ENCODE data around the gene CENPT.

CENPT gene, protein sequence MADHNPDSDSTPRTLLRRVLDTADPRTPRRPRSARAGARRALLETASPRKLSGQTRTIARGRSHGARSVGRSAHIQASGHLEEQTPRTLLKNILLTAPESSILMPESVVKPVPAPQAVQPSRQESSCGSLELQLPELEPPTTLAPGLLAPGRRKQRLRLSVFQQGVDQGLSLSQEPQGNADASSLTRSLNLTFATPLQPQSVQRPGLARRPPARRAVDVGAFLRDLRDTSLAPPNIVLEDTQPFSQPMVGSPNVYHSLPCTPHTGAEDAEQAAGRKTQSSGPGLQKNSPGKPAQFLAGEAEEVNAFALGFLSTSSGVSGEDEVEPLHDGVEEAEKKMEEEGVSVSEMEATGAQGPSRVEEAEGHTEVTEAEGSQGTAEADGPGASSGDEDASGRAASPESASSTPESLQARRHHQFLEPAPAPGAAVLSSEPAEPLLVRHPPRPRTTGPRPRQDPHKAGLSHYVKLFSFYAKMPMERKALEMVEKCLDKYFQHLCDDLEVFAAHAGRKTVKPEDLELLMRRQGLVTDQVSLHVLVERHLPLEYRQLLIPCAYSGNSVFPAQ
- 97.2 reads per million, percentile 82 among the genes with 10 or more reads in this experiment for total RNA-seq

DNA sequence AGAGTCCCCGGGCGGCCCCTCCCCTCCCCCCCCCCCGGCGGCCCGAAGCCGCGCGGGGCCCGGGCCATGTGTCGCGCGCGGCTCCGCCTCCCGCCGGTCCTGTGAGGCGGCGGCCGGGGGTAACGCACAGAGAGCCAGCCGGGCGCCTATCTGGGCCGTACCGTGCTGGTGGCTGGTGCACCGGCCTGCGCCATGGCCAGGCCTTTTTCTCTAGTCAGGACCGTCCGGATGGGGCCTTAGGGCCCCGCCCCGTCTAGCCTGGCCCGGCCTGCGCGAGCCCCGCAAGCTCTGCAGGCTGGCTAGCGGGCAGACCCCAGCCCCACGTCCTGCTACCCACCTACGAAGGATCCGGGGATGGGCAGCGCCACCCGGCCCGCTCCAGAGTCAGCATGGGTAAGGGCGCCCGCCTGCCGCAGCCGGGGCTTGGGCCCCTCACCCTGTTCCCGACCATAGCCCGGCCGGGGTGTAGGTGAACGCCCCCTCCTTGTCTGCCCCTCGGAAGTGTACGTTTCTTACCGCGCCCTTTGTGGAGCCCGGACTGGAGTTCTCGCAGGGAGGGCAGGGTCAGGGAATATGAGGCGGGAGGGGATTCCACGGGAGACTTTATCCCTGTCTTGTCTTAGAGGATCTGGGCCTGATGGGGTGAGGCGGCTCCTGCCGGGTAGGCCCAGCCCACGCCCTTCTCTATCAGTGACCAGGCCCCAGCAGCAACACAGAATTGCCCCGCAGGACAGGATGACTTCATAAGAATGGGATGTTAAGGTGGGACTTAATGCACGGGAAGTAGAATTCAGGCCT is at the start of gene CENPT:
TSS of gene CENPT (minus strand) at position 630 of the 798 bp plus-strand sequence. CDS start 13,834 bp downstream, outside the sequence.
- no peak for DNase-seq

DNA sequence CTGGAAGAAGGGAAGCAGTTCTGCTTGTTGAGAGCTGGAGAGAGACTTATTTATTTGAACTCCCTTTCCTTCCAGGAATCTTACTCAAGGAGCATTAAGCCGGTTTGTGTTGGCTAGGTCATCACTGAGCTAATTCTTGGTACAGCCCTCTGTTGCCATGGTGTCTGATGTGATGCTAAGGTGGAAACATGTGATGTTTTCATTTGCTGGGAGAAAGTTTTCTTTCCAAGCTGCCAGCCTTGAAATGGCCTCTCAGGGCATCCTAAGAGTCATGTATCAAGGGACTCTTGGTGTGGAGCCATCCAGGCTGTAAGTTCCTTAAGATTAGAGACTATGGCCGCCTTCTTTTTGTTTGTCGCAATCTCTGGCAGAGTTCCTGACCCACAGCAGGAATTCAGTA is 49.7 kb upstream of the CENPT start:
- DNase-seq = no peak

DNA sequence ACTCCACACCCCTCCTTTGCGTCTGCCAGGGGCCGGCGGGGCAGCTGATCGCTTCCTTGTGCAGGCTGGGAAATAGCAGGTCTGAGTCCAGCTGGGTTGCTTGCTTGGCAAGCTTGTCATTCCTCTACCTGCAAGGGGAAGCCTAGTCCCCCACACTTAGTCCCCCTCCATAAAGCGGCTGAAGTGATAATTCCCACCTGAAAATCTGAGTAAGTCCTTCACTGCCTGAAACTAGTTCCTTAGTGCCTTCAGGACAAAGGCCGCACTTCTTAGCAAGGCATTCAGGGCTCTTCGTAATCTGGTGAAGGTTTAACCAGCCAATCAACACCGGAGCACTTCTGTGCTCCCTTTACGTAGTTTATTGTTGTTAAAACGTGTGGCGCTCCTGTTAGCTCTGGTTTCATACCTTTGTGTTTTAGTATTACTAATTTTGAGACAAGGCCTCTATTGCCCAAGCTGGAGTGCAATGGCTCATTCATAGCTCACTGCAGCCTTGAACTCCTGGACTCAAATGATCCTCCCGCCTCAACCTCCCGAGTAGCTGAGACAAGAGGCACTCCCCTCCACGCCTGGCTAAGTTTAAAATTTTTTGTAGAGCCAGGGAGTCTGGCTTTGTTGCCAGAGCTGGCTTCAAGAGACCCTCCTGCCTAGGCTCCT is 46.4 kb upstream of the CENPT start:
- no peak for DNase-seq

DNA sequence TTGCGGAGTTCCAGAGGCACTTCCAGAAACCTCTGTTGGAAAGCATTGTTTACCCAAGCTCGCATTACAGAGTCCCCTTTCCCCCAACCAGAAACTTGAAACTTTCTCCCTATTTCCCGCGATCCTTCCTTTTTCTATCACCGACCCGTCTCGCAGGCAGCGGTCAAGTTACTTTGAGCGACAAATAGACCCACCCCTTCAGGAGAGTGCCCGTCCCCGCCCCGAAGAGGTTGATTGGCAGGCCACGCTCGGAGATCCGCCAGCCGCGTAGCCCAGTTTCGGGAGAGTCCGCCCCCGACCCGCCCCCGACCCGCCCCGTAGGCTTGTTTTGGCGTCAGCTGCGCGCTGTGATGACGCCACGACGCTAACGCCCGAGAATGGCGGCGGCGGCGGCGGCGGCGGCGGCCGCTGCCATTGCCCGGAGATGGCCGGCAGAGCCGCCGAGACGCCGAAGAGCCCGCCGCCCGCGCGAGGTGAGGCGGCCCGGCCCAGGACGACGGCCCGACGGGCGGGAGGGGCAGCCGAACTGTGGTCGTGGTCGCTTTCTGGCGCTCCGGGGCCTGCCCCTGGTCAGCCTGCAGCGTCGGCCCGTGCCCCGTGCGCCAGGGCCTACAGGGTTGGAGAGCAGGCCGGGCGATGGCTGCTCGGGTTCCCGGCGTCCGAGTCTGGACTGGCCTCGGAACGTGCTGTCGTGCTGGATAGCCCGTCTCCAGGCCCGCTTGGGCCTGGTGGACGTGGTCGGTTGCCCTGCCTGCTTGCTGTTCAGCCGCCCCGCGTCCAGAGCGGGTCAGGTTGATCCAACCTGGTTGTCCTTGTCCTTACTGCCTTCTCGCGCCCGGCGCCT is 45.6 kb upstream of the CENPT start, which contains the start of gene PSKH1:
TSS of gene PSKH1 (plus strand) at position 356 of the 844 bp plus-strand sequence. CDS start 15,496 bp downstream, outside the sequence.
- DNase-seq = peak; percentile 93

DNA sequence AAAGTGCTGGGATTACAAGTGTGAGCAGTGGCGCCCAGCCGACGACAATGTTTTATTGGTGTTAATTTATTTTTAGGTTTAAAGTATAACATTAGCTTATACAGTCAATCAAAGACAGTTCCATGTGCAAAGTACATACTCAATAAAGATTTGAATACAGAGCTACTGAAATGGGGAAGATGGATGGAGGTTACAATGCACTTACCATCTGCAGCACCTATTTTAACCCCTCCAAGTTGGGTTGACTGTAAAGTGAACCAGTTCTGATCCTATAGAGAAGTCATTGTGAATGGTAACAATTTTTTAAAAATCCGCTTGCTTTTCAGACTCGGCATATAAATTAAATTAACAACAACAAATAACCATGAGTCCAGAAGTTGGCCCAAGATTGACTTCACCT is 44.9 kb upstream of the CENPT start:
- no peak for DNase-seq

DNA sequence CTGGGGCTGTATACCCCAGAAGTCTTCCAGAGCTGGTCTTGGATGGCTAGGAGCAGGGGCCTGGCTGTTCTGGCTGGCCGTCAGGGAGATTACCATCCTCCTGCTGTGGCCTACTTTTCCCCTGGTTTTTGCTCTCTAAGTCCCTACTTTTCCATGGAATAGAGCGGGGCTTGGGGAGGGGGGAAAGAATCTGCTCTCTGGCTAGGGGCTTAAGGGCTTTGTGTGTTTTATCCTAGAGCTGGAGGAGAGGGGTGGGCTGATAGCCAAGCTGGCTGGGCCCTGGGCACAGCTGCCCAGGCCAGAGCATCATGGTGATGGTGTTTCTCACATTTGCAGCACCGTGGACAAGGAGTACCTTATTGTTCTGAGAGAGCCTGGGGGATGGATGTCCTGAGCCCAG is 40.8 kb upstream of the CENPT start:
- no peak for DNase-seq

DNA sequence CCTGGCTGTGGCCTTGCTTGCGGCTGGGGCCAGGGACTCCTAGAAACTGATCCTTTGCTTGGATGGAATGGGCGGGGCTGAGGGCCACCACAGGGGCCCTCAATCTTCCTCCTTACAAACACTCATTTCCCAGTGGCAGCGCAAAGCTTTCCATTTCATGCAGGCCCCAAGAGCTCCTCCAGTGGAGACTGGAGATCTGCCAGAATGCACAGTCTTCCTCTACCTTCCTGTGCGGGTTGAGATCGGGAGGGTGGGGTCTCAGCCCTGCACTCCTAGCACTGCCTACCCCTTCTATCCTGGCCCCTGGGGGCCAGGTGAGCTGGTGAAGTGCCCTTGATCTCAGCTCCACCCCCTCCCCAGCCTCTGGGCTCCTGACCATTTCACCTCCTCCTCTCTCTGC is 38.9 kb upstream of the CENPT start:
- no peak for DNase-seq

DNA sequence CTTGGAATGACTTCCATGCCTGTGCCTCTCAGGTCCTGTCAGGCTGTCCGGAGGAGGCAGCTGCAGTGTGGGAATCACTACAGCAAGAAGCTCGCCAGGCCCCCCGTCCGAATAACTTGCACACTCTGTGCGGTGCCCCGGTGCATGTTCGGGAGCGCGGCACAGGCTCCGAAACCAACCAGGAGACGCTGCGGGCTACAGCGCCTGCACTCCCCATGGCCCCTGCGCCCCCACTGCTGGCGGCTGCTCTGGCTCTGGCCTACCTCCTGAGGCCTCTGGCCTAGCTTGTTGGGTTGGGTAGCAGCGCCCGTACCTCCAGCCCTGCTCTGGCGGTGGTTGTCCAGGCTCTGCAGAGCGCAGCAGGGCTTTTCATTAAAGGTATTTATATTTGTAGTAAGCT is 38.5 kb upstream of the CENPT start:
- DNase-seq = no peak

DNA sequence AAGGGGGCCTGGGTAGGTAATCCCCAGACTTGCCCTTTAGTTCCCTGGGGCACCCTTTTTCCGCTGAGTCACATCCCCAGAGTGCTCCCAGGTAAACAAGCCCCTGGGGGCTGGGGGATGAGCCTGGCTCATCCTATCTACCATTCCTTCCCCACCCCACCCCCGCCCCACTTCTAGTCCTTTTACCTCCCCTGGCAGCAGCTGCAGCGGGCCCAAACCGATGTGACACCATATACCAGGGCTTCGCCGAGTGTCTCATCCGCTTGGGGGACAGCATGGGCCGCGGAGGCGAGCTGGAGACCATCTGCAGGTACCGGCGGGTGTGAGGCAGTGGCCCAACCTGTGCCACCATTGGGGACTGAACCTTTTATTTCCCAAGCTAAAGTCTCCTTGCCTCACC is 38.1 kb upstream of the CENPT start:
- DNase-seq = no peak

DNA sequence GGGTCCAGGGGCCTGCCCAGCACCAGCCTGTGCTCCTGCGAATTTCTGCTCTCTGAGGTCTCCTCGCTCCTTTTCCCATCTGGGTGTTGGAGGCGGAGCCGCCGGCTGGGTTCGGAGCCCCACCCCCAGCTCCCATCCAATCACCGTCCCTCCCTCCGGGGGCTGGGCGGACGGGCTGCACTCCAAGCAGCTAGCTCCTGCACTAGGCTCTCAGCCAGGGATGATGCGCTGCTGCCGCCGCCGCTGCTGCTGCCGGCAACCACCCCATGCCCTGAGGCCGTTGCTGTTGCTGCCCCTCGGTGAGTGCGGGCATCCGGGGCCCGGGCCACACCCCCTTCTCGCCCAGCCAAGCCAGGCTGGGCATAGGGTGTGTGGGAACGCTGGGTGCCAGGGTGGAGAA is 37.2 kb upstream of the CENPT start, which contains the start of gene NRN1L:
TSS of gene NRN1L (plus strand) at position 202 of the 400 bp plus-strand sequence. CDS start at position 221, 19 bp downstream.
- DNase-seq = no peak

DNA sequence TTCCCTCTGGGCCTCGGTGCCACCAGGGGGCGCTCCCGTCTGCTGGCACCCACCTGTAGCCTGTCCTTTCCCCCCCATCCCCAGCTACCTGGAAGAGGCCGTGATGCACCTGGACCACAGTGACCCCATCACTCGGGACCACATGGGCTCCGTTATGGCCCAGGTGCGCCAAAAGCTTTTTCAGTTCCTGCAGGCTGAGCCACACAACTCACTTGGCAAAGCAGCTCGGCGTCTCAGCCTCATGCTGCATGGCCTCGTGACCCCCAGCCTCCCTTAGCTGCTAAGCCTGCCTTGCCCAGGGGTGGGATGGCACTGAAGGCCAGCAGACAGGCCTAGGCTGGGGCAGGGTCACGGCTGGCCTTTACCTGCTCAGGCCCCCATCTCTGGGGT is 36.4 kb upstream of the CENPT start:
- DNase-seq = peak; percentile 72

DNA sequence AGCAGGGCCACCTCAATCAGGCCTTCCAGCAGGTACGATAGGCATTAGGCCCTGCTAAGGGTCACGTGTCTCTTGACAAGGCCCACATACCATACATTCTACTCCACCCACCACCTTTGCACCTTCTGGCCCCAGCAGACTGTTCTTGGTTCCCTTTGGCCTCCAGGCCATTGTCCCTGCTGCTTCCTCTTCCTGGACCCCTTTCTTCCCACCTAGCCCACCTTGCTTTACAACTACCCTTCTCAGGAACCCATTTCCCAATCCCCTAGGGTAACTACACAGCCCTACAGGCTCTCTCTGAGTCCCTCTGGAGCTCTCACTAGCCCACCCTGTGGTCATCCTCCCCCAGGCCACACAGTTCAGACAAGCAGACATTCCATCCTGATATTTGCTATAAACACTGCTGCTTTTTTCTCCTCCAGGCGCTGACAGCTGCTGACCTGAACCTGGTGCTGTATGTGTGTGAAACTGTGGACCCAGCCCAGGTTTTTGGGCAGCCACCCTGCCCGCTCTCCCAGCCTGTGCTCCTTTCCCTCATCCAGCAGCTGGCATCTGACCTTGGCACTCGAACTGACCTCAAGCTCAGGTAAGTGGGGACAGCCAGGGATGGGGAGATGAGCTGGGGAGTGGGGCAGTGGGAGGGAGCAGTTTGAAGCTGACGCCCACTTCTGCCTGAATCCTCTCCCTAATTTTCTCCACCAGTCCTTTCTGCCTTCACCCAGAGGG is 35.8 kb upstream of the CENPT start:
- DNase-seq = no peak

DNA sequence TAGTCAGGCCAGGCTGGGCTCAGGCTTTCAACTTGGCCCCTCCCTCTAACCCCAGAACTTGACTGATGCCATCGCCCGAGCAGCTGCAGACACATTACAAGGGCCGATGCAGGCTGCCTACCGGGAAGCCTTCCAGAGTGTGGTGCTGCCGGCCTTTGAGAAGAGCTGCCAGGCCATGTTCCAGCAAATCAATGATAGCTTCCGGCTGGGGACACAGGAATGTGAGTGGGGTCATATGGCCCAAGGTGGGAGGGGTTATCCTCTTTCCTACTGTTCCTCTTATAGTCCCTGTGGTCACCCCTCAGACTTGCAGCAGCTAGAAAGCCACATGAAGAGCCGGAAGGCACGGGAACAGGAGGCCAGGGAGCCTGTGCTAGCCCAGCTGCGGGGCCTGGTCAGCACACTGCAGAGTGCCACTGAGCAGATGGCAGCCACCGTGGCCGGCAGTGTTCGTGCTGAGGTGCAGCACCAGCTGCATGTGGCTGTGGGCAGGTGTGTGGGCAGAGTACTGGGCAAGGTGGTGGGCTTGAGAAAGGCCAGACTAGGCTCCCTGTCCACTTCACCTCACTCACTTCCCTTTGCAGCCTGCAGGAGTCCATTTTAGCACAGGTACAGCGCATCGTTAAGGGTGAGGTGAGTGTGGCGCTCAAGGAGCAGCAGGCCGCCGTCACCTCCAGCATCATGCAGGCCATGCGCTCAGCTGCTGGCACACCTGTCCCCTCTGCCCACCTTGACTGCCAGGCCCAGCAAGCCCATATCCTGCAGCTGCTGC is 35.1 kb upstream of the CENPT start:
- DNase-seq = no peak

DNA sequence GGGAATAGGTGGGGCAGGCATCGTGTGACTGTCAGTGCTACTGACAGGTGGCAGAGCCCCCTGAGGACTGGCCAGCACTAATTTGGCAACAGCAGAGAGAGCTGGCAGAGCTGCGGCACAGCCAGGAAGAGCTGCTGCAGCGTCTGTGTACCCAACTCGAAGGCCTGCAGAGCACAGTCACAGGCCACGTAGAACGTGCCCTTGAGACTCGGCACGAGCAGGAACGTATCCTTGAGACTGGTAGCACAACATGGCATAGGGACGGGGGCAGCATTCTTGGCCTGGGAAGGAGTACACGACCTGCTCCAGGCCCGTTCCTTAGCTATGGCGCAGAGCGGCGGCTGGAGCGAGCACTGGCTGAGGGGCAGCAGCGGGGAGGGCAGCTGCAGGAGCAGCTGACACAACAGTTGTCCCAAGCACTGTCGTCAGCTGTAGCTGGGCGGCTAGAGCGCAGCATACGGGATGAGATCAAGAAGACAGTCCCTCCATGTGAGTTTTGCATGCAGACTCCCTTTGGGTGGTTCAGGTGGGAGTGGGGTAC is 34.2 kb upstream of the CENPT start:
- DNase-seq = no peak

DNA sequence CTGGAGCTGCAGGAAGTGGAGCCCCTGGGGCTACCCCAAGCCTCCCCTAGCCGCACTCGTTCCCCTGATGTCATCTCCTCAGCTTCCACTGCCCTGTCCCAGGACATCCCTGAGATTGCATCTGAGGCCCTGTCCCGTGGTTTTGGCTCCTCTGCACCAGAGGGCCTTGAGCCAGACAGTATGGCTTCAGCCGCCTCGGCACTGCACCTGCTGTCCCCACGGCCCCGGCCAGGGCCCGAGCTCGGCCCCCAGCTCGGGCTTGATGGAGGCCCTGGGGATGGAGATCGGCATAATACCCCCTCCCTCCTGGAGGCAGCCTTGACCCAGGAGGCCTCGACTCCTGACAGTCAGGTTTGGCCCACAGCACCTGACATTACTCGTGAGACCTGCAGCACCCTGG is 33.1 kb upstream of the CENPT start:
- no peak for DNase-seq

DNA sequence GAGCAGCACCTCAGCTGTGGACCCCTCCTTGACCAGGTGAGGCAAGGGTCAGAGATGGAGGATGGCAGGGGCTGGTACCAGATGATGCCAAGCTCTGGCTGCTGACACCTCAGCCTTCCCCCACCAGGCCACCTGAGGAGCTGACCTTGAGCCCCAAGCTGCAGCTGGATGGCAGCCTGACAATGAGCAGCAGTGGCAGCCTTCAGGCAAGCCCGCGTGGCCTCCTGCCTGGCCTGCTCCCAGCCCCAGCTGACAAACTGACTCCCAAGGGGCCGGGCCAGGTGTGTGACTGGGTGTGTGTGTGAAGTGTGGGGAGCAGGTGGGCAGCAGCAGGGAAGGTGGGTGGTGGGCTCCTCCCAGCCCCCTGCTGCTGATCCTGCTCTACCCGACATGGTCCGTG is 32.4 kb upstream of the CENPT start:
- no peak for DNase-seq

DNA sequence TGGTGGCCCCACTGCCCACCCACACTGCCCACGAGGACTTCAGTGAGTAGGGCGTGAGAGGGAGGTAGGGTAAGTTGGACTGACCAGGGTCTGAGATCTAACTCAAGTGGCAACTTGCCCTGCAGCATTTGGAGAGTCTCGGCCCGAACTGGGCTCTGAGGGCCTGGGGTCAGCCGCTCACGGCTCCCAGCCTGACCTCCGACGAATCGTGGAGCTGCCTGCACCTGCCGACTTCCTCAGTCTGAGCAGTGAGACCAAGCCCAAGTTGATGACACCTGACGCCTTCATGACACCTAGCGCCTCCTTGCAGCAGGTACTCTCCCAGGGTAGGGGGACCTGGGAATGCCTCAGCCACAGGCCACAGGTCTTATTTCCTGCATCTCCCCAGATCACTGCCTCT is 32.0 kb upstream of the CENPT start:
- no peak for DNase-seq

DNA sequence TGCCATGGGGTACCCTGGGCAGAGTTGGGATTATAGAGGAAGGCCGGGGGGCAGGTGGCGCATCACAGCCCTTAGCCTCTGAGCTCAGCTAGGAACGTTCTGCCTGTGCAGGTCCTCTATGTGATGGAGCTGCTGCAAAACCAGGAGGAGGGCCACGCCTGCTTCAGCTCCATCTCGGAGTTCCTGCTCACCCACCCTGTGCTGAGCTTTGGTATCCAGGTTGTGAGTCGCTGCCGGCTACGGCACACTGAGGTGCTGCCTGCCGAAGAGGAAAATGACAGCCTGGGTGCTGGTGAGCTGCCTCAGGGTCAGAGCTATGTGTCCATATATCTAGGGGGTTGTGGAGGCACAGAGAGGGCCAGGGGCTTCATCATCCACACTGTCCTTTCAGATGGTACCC is 31.4 kb upstream of the CENPT start:
- no peak for DNase-seq

DNA sequence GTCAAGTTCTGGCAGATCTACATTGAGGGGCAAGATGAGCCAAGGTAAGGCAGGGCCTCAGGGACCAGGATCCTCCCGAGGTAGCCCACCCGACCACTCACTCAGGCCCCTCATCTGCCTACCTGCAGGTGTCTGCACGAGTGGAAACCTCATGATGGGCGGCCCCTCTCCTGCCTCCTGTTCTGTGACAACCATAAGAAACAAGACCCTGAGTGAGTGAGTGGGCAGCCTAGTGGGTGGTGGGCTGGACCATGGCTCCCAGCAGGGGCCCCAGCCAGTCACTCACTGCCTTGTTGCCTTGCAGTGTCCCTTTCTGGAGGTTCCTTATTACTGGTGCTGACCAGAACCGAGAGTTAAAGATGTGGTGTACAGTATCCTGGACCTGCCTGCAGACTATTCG is 30.7 kb upstream of the CENPT start:
- DNase-seq = no peak

DNA sequence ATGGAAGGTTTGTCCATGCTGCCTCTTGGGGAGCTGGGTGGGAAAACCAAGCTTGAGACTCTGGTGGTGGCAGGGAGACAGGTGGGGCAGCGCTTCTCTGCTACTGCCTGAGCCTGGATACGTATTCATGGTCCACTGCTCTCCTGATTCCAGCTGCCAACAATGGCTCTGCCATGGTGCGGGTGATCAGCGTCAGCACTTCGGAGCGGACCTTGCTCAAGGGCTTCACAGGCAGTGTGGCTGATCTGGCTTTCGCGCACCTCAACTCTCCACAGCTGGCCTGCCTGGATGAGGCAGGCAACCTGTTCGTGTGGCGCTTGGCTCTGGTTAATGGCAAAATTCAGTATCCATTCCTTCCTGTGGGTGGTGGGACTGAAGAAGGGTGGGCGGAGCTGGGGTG is 29.6 kb upstream of the CENPT start:
- DNase-seq = no peak

Measured in effector CD4-positive, alpha-beta T cell (primary cell).